MM.1S (cell line): ENCODE data around the gene PTPRG.

ENCODE experiments used
- DNase-seq: peaks from one replicate; pipeline ENCODE4 v3.0.0-alpha.2; 2015
- H2AFZ ChIP-seq: fragments of 300-600 bp; sonication (generic); 2 replicates; pipeline ENCODE4 v1.6.0; 2016; ENCODE audit warnings: antibody characterized with exemption, low read length
- H3F3A ChIP-seq: fragments of 300-600 bp; sonication (generic); 2 replicates; pipeline ENCODE4 v1.6.1; 2016; ENCODE audit warnings: mild to moderate bottlenecking, antibody characterized with exemption, low read length, moderate library complexity, mixed read lengths; ENCODE audit not compliant: insufficient read depth
- H3K27ac ChIP-seq: fragments of 300-600 bp; sonication (generic); 2 replicates; pipeline ENCODE4 v1.5.1; 2016; ENCODE audit warnings: mild to moderate bottlenecking, low read length
- H3K27me3 ChIP-seq: fragments of 300-600 bp; sonication (generic); replicated peaks from 2 replicates; pipeline ENCODE4 v1.6.0; 2016; ENCODE audit warnings: low read length; ENCODE audit not compliant: insufficient read depth
- H3K36me3 ChIP-seq: fragments of 300-600 bp; sonication (generic); replicated peaks from 2 replicates; pipeline ENCODE4 v1.6.1; 2016; ENCODE audit warnings: mild to moderate bottlenecking, low read length, mixed read lengths; ENCODE audit not compliant: insufficient read depth
- H3K4me1 ChIP-seq: fragments of 300-600 bp; sonication (generic); 2 replicates; pipeline ENCODE4 v1.6.1; 2016; ENCODE audit warnings: low read length, mixed read lengths
- H3K4me2 ChIP-seq: fragments of 300-600 bp; sonication (generic); 2 replicates; pipeline ENCODE4 v1.6.0; 2016; ENCODE audit warnings: low read depth, low read length
- H3K4me3 ChIP-seq: fragments of 300-600 bp; sonication (generic); 2 replicates; pipeline ENCODE4 v1.5.1; 2016; ENCODE audit warnings: low read length, mixed read lengths
- H3K79me2 ChIP-seq: fragments of 300-600 bp; sonication (generic); 2 replicates; pipeline ENCODE4 v1.6.1; 2016; ENCODE audit warnings: mixed run types, low read length, mixed read lengths
- H3K9ac ChIP-seq: fragments of 300-600 bp; sonication (generic); 2 replicates; pipeline ENCODE4 v1.6.1; 2016; ENCODE audit warnings: low read length, mixed read lengths
- H3K9me2 ChIP-seq: fragments of 300-600 bp; sonication (generic); replicated peaks from 2 replicates; pipeline ENCODE4 v1.6.1; 2016; ENCODE audit warnings: mild to moderate bottlenecking, low read length, mixed read lengths; ENCODE audit not compliant: insufficient read depth
- H3K9me3 ChIP-seq: fragments of 300-600 bp; sonication (generic); replicated peaks from 2 replicates; pipeline ENCODE4 v1.6.1; 2016; ENCODE audit warnings: mild to moderate bottlenecking, low read length, mixed read lengths; ENCODE audit not compliant: insufficient read depth
- H4K20me1 ChIP-seq: fragments of 300-600 bp; sonication (generic); 2 replicates; pipeline ENCODE4 v1.6.1; 2016; ENCODE audit warnings: mild to moderate bottlenecking, low read length, moderate library complexity, mixed read lengths; ENCODE audit not compliant: insufficient read depth
- EZH2 ChIP-seq: fragments of 300-600 bp; sonication (generic); optimal IDR thresholded peaks from 2 replicates; pipeline ENCODE3; 2017; ENCODE audit warnings: low read depth, mild to moderate bottlenecking, antibody characterized with exemption, low read length, mixed read lengths
- EZH2phosphoT487 ChIP-seq: fragments of 300-600 bp; sonication (generic); IDR thresholded peaks from 2 replicates; pipeline ENCODE4 v1.6.1; 2018; ENCODE audit warnings: antibody characterized with exemption, low read length
- TF ChIP-seq, protein P1 (sequence below): fragments of 300-600 bp; sonication (generic); IDR thresholded peaks from 2 replicates; pipeline ENCODE4 v1.5.1; 2016; ENCODE audit warnings: antibody characterized with exemption, low read length, mixed read lengths

Gene PTPRG

DNA sequence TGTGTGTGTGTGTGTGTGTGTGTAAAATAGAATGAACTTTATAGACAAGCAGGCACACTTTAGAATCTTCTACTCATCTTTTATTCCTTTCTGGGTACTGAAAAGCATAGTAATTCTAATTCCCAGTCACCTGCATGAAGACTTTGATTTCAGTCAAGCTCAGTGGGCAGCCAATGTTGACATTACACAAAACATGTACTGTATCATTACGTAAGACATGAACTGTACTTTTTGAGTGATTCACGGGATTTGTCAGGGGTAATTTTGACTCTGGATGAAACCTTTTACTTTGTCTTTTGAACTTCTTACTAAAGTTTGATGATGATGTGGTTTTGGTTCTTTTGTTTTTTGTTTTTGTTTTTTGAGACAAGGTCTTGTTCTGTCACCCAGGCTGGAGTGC, 38.8 kb downstream of the PTPRG start:
- H4K20me1 ChIP-seq: no peaks in the 10 kb centered on the region
- H3K27me3 ChIP-seq: no peaks in the 10 kb centered on the region
- H3K4me1 ChIP-seq: no peaks in the 10 kb centered on the region
- no peak overlapping the region for H3K9ac ChIP-seq
- no peak overlapping the region for H3K4me3 ChIP-seq
- DNase-seq: no peak
- no peaks in the 10 kb centered on the region for H3K36me3 ChIP-seq
- H2AFZ ChIP-seq: no peak overlapping the region
- no peaks in the 10 kb centered on the region for H3K9me3 ChIP-seq
- TF ChIP-seq, protein P1, sequence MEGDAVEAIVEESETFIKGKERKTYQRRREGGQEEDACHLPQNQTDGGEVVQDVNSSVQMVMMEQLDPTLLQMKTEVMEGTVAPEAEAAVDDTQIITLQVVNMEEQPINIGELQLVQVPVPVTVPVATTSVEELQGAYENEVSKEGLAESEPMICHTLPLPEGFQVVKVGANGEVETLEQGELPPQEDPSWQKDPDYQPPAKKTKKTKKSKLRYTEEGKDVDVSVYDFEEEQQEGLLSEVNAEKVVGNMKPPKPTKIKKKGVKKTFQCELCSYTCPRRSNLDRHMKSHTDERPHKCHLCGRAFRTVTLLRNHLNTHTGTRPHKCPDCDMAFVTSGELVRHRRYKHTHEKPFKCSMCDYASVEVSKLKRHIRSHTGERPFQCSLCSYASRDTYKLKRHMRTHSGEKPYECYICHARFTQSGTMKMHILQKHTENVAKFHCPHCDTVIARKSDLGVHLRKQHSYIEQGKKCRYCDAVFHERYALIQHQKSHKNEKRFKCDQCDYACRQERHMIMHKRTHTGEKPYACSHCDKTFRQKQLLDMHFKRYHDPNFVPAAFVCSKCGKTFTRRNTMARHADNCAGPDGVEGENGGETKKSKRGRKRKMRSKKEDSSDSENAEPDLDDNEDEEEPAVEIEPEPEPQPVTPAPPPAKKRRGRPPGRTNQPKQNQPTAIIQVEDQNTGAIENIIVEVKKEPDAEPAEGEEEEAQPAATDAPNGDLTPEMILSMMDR: no peak
- TF ChIP-seq EZH2phosphoT487: no peak
- no peak for TF ChIP-seq EZH2
- H3K4me2 ChIP-seq: no peak overlapping the region
- H3F3A ChIP-seq: no peaks in the 10 kb centered on the region
- no peaks in the 10 kb centered on the region for H3K9me2 ChIP-seq
- H3K27ac ChIP-seq: no peak overlapping the region
- H3K79me2 ChIP-seq: no peaks in the 10 kb centered on the region

DNA sequence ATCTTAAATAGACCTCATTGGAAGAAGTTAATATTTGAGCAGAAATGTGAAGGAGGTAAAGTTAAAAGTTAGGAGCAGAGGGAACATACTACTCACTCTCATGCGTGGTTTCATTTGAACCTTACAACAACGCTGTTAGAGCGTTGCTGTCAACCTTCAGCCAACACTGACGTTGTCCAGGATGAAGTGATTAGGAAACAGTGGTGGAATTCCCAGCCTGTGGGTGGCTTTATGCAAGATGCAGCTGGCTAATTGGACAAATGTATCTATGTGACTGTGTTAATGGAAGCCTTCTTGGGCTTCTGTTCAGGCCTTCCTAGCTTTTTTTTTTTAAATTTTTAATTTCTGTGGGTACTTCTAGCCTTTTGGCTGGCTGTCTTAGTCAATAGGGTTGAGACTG, 40.5 kb downstream of the PTPRG start:
- TF ChIP-seq, protein P1: no peak
- no peak overlapping the region for H3K27ac ChIP-seq

DNA sequence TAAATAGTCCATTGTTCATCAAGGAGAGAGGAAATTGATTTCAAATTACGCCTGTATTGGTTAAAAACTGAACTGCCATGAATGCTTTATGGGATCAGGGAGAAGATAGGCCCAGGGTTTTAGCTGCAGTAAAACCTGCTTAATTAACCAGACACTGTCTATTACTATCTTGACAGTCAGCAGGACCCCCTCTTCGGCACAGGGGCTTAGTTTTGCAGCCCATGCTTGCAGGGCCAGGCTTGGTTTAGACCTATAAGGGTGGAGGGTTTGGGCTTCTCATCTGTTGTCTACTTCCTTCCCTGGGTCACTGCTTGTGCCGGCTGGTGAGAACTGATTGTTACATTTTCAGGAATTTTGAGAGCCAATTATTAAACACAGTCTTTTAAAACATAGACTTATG, 41.1 kb downstream of the PTPRG start:
- Histone ChIP-seq H3K9me2 (no peaks in the 10 kb centered on the region), H3K36me3 (no peaks in the 10 kb centered on the region), H3K9ac (no peak overlapping the region), H4K20me1 (no peaks in the 10 kb centered on the region), H3K79me2 (no peaks in the 10 kb centered on the region), H3K4me3 (no peak overlapping the region), H2AFZ (no peak overlapping the region), H3F3A (no peaks in the 10 kb centered on the region), H3K27ac (no peak overlapping the region), H3K9me3 (no peaks in the 10 kb centered on the region), H3K4me2 (no peak overlapping the region), H3K27me3 (no peaks in the 10 kb centered on the region), H3K4me1 (no peaks in the 10 kb centered on the region)
- no peak for DNase-seq
- TF ChIP-seq EZH2 (no peak), EZH2phosphoT487 (no peak)
- TF ChIP-seq, protein P1: no peak

More for the DNA sequence above, 40.5 kb downstream of the PTPRG start:
- Histone ChIP-seq H2AFZ (no peak overlapping the region), H3K27me3 (no peaks in the 10 kb centered on the region), H3K79me2 (no peaks in the 10 kb centered on the region), H3K9me3 (no peaks in the 10 kb centered on the region), H3K36me3 (no peaks in the 10 kb centered on the region), H3F3A (no peaks in the 10 kb centered on the region), H3K9me2 (no peaks in the 10 kb centered on the region), H3K4me1 (no peaks in the 10 kb centered on the region), H3K4me3 (no peak overlapping the region), H3K9ac (no peak overlapping the region), H3K4me2 (no peak overlapping the region), H4K20me1 (no peaks in the 10 kb centered on the region)
- no peak for DNase-seq
